GM23338 (cell line): ENCODE results near the gene NCOA6. TPM values are rescaled to one million over a fixed set of nuclear protein-coding genes. Genes with fewer than 3 reads are reported as not detected.

Experiments used
- ATAC-seq: fragments of 200-7000 bp; cut with Tn5 transposase; 3 replicates; pipeline ENCODE4 v1.9.1; 2020
- DNase-seq: peaks from one replicate; pipeline ENCODE4 v3.0.0-alpha.2; 2015; ENCODE audit warnings: low spot score
- H2AFZ ChIP-seq: fragments of 200-600 bp; sonication (generic); 2 replicates; pipeline ENCODE4 v1.8.0; 2016; ENCODE audit warnings: antibody characterized with exemption, mild to moderate bottlenecking, moderate library complexity
- H3F3A ChIP-seq: fragments of 200-600 bp; sonication (generic); replicated peaks from 2 replicates; pipeline ENCODE4 v1.8.0; 2017; ENCODE audit warnings: antibody characterized with exemption, mixed run types, low read depth
- H3K27ac ChIP-seq: fragments of 200-600 bp; sonication (generic); 2 replicates; pipeline ENCODE4 v1.6.1; 2016; ENCODE audit warnings: low read depth
- H3K27me3 ChIP-seq: fragments of 200-600 bp; sonication (generic); 2 replicates; pipeline ENCODE4 v1.8.0; 2016; ENCODE audit warnings: mild to moderate bottlenecking, mixed run types, moderate library complexity; ENCODE audit not compliant: insufficient read depth
- H3K36me3 ChIP-seq: fragments of 200-600 bp; sonication (generic); 2 replicates; pipeline ENCODE4 v1.8.0; 2016; ENCODE audit warnings: mild to moderate bottlenecking; ENCODE audit not compliant: insufficient read depth
- H3K4me1 ChIP-seq: fragments of 200-600 bp; sonication (generic); 2 replicates; pipeline ENCODE4 v1.8.0; 2016; ENCODE audit warnings: mild to moderate bottlenecking, moderate library complexity; ENCODE audit not compliant: insufficient read depth
- H3K4me2 ChIP-seq: fragments of 200-600 bp; sonication (generic); 2 replicates; pipeline ENCODE4 v1.7.1; 2017; ENCODE audit warnings: mixed run types
- H3K4me3 ChIP-seq: fragments of 200-600 bp; sonication (generic); 2 replicates; pipeline ENCODE4 v1.6.1; 2016; ENCODE audit warnings: mixed run types
- H3K79me2 ChIP-seq: fragments of 200-600 bp; sonication (generic); replicated peaks from 2 replicates; pipeline ENCODE4 v1.8.0; 2017; ENCODE audit warnings: mild to moderate bottlenecking; ENCODE audit not compliant: insufficient read depth
- H3K9me2 ChIP-seq: fragments of 200-600 bp; sonication (generic); 2 replicates; pipeline ENCODE4 v1.8.0; 2017; ENCODE audit not compliant: insufficient read depth
- H4K20me1 ChIP-seq: fragments of 200-600 bp; sonication (generic); replicated peaks from 2 replicates; pipeline ENCODE4 v1.8.0; 2017; ENCODE audit warnings: mild to moderate bottlenecking; ENCODE audit not compliant: insufficient read depth
- H3K27ac Mint-ChIP-seq: 2 replicates; pipeline ENCODE4 v1.8.0; 2020; ENCODE audit warnings: inconsistent platforms, mild to moderate bottlenecking, moderate library complexity, mixed read lengths
- H3K27me3 Mint-ChIP-seq: 3 replicates; pipeline ENCODE4 v1.8.0; 2022; ENCODE audit warnings: low read depth, mild to moderate bottlenecking, moderate library complexity, mixed read lengths, inconsistent platforms; ENCODE audit not compliant: insufficient read depth, poor library complexity
- H3K36me3 Mint-ChIP-seq: 3 replicates; pipeline ENCODE4 v1.8.0; 2021; ENCODE audit warnings: low read depth, mild to moderate bottlenecking, inconsistent platforms, moderate library complexity, mixed read lengths
- H3K4me1 Mint-ChIP-seq: 3 replicates; pipeline ENCODE4 v1.8.0; 2020; ENCODE audit warnings: mild to moderate bottlenecking, inconsistent platforms, mixed read lengths
- H3K4me3 Mint-ChIP-seq: 3 replicates; pipeline ENCODE4 v1.8.0; 2021; ENCODE audit warnings: moderate library complexity, mild to moderate bottlenecking, inconsistent platforms, mixed read lengths
- H3K9me3 Mint-ChIP-seq: 3 replicates; pipeline ENCODE4 v1.8.0; 2020; ENCODE audit warnings: moderate library complexity, mild to moderate bottlenecking, inconsistent platforms, mixed read lengths
- CTCF ChIP-seq, 2 experiments: fragments of 200-600 bp in 1 of 2; sonication (generic) in 1 of 2; conservative IDR thresholded peaks; 2 replicates each; pipeline versions ENCODE4 v1.5.1 to v1.6.1; 2016 to 2017; ENCODE audit warnings: antibody characterized with exemption in 2 of 2, low read depth in 2 of 2, mild to moderate bottlenecking in 2 of 2, moderate library complexity in 1 of 2
- EZH2 ChIP-seq: fragments of 200-600 bp; sonication (generic); IDR thresholded peaks from one replicate; pipeline ENCODE4 v1.8.0; 2017; ENCODE audit warnings: antibody characterized with exemption, mild to moderate bottlenecking, low read depth; ENCODE audit not compliant: unreplicated experiment
- EZH2phosphoT487 ChIP-seq: fragments of 200-600 bp; sonication (generic); IDR thresholded peaks from one replicate; pipeline ENCODE4 v1.8.1; 2018; ENCODE audit warnings: antibody characterized with exemption; ENCODE audit not compliant: unreplicated experiment
- JUNB ChIP-seq: IDR thresholded peaks from one replicate; pipeline ENCODE4 v1.6.1; 2016; ENCODE audit warnings: antibody characterized with exemption; ENCODE audit not compliant: unreplicated experiment
- NANOG ChIP-seq: IDR thresholded peaks from 2 replicates; pipeline ENCODE4 v1.6.1; 2016; ENCODE audit warnings: antibody characterized with exemption, borderline replicate concordance
- POLR2AphosphoS5 ChIP-seq: IDR thresholded peaks from 2 replicates; pipeline ENCODE4 v1.6.1; 2016; ENCODE audit warnings: antibody characterized with exemption, low read depth
- REST ChIP-seq: IDR thresholded peaks from one replicate; pipeline ENCODE4 v1.6.1; 2018; ENCODE audit warnings: antibody characterized with exemption; ENCODE audit not compliant: unreplicated experiment
- STAT1 ChIP-seq: IDR thresholded peaks from one replicate; pipeline ENCODE4 v1.6.1; 2016; ENCODE audit warnings: antibody characterized with exemption; ENCODE audit not compliant: unreplicated experiment
- ZNF114 ChIP-seq: fragments of 250-450 bp; sonication (Bioruptor Pico); IDR thresholded peaks from 2 replicates; pipeline ENCODE4 v1.5.0; 2020; ENCODE audit warnings: mild to moderate bottlenecking, moderate library complexity
- ZNF331 ChIP-seq: fragments of 250-450 bp; sonication (Bioruptor Pico); IDR thresholded peaks from 2 replicates; pipeline ENCODE4 v1.5.0; 2020; ENCODE audit warnings: low read depth, mild to moderate bottlenecking, moderate library complexity
- polyA plus RNA-seq: library from polyadenylated mRNA; unstranded; fragments of >200 nt; fragmentation: Nextera tagmentation; extraction: Ambion mirVana; gene quantifications from 2 replicates; pipeline ENCODE4 v1.2.1, GENCODE V29; 2016
- total RNA-seq: library from RNA; depleted of rRNA; stranded (reverse); fragments of >200 nt; shearing (Covaris generic); gene quantifications from 2 replicates; pipeline ENCODE4 v1.2.3, GENCODE V29; 2014
- TF ChIP-seq, protein P1 (sequence below): IDR thresholded peaks from 2 replicates; pipeline ENCODE4 v1.6.1; 2016; ENCODE audit warnings: antibody characterized with exemption
- TF ChIP-seq, protein P2 (sequence below): fragments of 250-450 bp; sonication (Bioruptor Pico); IDR thresholded peaks from 2 replicates; pipeline ENCODE4 v1.5.0; 2020; ENCODE audit warnings: mild to moderate bottlenecking, moderate library complexity

Gene NCOA6
- total and polyA plus RNA-seq, 2 experiments from 2014 or later, result 10.6 to 17.4 TPM

DNA sequence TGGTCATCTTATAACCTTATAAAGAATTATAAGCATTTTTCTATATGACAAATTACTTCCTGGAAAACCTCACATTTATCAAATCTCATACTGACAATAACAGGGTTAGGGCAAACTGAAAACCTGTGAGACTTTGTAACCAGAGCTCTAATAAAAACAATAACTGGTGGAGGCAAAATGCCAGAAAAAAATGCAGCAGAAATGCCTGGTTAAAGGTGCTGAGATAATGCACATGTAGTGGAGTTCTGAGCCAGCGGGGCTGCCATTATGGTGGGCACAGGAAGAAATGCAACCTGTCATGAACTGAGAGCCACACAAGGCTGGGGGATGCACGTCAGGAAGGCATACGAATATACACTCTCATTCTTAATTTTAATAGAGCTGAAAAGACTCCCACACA, 53.0 kb downstream of the NCOA6 start (continued):
- TF ChIP-seq, protein P1, sequence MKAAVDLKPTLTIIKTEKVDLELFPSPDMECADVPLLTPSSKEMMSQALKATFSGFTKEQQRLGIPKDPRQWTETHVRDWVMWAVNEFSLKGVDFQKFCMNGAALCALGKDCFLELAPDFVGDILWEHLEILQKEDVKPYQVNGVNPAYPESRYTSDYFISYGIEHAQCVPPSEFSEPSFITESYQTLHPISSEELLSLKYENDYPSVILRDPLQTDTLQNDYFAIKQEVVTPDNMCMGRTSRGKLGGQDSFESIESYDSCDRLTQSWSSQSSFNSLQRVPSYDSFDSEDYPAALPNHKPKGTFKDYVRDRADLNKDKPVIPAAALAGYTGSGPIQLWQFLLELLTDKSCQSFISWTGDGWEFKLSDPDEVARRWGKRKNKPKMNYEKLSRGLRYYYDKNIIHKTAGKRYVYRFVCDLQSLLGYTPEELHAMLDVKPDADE, result no peak
- TF ChIP-seq NANOG (no peak), EZH2 (no peak)
- TF ChIP-seq, protein P2, sequence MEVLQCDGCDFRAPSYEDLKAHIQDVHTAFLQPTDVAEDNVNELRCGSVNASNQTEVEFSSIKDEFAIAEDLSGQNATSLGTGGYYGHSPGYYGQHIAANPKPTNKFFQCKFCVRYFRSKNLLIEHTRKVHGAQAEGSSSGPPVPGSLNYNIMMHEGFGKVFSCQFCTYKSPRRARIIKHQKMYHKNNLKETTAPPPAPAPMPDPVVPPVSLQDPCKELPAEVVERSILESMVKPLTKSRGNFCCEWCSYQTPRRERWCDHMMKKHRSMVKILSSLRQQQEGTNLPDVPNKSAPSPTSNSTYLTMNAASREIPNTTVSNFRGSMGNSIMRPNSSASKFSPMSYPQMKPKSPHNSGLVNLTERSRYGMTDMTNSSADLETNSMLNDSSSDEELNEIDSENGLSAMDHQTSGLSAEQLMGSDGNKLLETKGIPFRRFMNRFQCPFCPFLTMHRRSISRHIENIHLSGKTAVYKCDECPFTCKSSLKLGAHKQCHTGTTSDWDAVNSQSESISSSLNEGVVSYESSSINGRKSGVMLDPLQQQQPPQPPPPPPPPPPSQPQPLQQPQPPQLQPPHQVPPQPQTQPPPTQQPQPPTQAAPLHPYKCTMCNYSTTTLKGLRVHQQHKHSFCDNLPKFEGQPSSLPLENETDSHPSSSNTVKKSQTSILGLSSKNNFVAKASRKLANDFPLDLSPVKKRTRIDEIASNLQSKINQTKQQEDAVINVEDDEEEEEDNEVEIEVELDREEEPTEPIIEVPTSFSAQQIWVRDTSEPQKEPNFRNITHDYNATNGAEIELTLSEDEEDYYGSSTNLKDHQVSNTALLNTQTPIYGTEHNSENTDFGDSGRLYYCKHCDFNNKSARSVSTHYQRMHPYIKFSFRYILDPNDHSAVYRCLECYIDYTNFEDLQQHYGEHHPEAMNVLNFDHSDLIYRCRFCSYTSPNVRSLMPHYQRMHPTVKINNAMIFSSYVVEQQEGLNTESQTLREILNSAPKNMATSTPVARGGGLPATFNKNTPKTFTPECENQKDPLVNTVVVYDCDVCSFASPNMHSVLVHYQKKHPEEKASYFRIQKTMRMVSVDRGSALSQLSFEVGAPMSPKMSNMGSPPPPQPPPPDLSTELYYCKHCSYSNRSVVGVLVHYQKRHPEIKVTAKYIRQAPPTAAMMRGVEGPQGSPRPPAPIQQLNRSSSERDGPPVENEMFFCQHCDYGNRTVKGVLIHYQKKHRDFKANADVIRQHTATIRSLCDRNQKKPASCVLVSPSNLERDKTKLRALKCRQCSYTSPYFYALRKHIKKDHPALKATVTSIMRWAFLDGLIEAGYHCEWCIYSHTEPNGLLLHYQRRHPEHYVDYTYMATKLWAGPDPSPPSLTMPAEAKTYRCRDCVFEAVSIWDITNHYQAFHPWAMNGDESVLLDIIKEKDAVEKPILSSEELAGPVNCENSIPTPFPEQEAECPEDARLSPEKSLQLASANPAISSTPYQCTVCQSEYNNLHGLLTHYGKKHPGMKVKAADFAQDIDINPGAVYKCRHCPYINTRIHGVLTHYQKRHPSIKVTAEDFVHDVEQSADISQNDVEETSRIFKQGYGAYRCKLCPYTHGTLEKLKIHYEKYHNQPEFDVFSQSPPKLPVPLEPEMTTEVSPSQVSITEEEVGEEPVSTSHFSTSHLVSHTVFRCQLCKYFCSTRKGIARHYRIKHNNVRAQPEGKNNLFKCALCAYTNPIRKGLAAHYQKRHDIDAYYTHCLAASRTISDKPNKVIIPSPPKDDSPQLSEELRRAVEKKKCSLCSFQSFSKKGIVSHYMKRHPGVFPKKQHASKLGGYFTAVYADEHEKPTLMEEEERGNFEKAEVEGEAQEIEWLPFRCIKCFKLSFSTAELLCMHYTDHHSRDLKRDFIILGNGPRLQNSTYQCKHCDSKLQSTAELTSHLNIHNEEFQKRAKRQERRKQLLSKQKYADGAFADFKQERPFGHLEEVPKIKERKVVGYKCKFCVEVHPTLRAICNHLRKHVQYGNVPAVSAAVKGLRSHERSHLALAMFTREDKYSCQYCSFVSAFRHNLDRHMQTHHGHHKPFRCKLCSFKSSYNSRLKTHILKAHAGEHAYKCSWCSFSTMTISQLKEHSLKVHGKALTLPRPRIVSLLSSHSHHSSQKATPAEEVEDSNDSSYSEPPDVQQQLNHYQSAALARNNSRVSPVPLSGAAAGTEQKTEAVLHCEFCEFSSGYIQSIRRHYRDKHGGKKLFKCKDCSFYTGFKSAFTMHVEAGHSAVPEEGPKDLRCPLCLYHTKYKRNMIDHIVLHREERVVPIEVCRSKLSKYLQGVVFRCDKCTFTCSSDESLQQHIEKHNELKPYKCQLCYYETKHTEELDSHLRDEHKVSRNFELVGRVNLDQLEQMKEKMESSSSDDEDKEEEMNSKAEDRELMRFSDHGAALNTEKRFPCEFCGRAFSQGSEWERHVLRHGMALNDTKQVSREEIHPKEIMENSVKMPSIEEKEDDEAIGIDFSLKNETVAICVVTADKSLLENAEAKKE (CRISPR knock-in tag), result no peak

DNA sequence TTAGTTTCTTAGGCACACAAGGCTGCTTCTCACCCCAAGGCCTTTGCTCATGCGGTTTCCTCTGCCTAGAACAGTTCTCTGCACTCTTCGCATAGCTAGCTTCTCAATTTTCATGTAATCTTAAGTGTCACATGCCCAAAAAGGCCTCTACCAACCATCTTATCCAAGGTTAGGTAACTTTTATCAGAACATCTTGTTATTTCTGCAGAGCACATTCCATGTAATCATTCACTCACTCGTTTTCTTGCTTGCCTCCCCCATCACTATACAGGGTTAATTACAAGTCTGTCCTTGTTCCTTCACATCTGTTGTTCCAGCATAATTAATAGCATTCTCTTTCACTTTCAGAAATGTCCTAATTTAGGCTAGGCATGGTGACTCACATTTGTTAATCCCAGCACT, 53.8 kb downstream of the NCOA6 start:
- Mint-ChIP-seq H3K4me3 (no peak overlapping the region), H3K27ac (no peak overlapping the region), H3K4me1 (no peaks in the 10 kb centered on the region), H3K9me3 (no peaks in the 10 kb centered on the region), H3K27me3 (peaks cover 2% of the 10 kb centered on the region), H3K36me3 (no peaks in the 10 kb centered on the region)
- no peaks in the 10 kb centered on the region for H3K9me2 ChIP-seq
- no peaks in the 10 kb centered on the region for H3K36me3 ChIP-seq
- DNase-seq, result no peak
- no peaks in the 10 kb centered on the region for H4K20me1 ChIP-seq
- H3K4me1 ChIP-seq, result no peaks in the 10 kb centered on the region
- no peak overlapping the region for H3K4me2 ChIP-seq
- no peak overlapping the region; the same call in 1 of the 2 replicates for H3K27ac ChIP-seq
- H2AFZ ChIP-seq, result no peak overlapping the region
- H3K27me3 ChIP-seq, result no peaks in the 10 kb centered on the region
- no peak overlapping the region for H3K4me3 ChIP-seq
- no peaks in the 10 kb centered on the region for H3K79me2 ChIP-seq
- ATAC-seq, result no peak
- H3F3A ChIP-seq, result no peaks in the 10 kb centered on the region
- TF ChIP-seq EZH2phosphoT487, result no peak
- TF ChIP-seq STAT1, result no peak
- TF ChIP-seq, protein P1, result no peak
- TF ChIP-seq ZNF331 (CRISPR knock-in tag), result no peak
- TF ChIP-seq JUNB, result no peak
- no peak for TF ChIP-seq REST
- no peak for TF ChIP-seq POLR2AphosphoS5
- no peak for TF ChIP-seq EZH2
- TF ChIP-seq ZNF114, result no peak
- no peak for TF ChIP-seq CTCF (conservative IDR thresholded peaks at IDR 0.05; ENCODE audit: low read depth in 2 of 2)
